Vagina (tissue), 2 donors: ENCODE measurements around the gene BTAF1. TPM values are rescaled to one million over a fixed set of nuclear protein-coding genes. Genes with fewer than 3 reads are reported as not detected.

ENCODE experiments used
- DNase-seq, 2 donors: peaks; one replicate each; pipeline ENCODE4 v3.0.0-alpha.2; 2017; ENCODE audit errors: extremely low spot score in 2 of 2
- H3K27ac ChIP-seq: fragments of 200-600 bp; sonication (generic); one replicate; pipeline ENCODE4 v1.5.1; 2019
- H3K27me3 ChIP-seq: fragments of 200-600 bp; sonication (generic); one replicate; pipeline ENCODE4 v1.5.1; 2019
- H3K36me3 ChIP-seq, 2 donors: fragments of 200-600 bp; sonication (generic); one replicate each; pipeline ENCODE4 v1.5.1; 2017 to 2019
- H3K4me1 ChIP-seq: fragments of 200-600 bp; sonication (generic); one replicate; pipeline ENCODE4 v1.5.1; 2019
- H3K4me3 ChIP-seq, 2 donors: fragments of 200-600 bp; sonication (generic); 1 replicate in 1 of 2; 2 replicates in 1 of 2; pipeline ENCODE4 v1.5.1; 2016 to 2019
- H3K9me3 ChIP-seq: fragments of 200-600 bp; sonication (generic); one replicate; pipeline ENCODE4 v1.5.1; 2019
- CTCF ChIP-seq, 3 experiments: fragments of 450-650 bp in 2 of 3; fragments of 200-600 bp in 1 of 3; sonication (generic) in 1 of 3; IDR thresholded peaks; one replicate each; pipeline ENCODE4 v1.5.1; 2017 to 2019; ENCODE audit warnings: antibody characterized with exemption in 3 of 3, mild to moderate bottlenecking in 2 of 3, moderate library complexity in 2 of 3
- POLR2A ChIP-seq, 2 donors: fragments of 450-650 bp; IDR thresholded peaks; one replicate each; pipeline ENCODE4 v1.6.1; 2017; ENCODE audit warnings: antibody characterized with exemption in 2 of 2, mild to moderate bottlenecking in 2 of 2, moderate library complexity in 2 of 2
- POLR2AphosphoS5 ChIP-seq, 2 donors: sonication (generic); formaldehyde crosslinking; IDR thresholded peaks; one replicate each; pipeline ENCODE4 v1.9.0; 2017; ENCODE audit warnings: antibody characterized with exemption in 2 of 2, mild to moderate bottlenecking in 2 of 2, low read depth in 1 of 2; ENCODE audit not compliant: insufficient read depth in 1 of 2
- intact Hi-C: fragments of 100-400 bp; cut with DNase I; formaldehyde crosslinking; loops from one replicate; pipeline ENCODE4 v1.15.1; 2023
- total RNA-seq: library from RNA; depleted of rRNA; stranded (reverse); fragments of >200 nt; gene quantifications from one replicate; pipeline ENCODE4 v1.2.3, GENCODE V29; 2016

BTAF1 gene
- total RNA-seq, 1 donor from 2014 or later: 41.0 TPM

DNA sequence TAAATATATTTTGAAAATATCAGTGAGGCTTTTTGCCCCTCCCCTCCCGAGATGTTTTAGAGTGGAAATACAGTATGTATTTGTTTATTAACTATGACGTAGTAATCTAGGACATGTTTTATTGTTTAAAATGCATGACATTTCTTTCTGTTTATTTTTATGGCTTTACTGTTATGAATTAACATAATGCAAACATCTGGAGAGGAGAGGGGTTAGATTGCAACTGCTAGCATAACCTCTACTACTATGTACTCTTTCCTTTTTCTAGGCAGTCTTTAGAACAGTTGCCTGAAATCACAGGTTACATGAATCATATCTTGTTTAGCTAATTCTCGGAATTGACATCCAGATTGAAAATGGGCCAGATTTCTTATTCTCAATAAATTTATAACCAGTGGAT is 7.4 kb downstream of the BTAF1 start:
- peaks cover 39% of the 10 kb centered on the region for H3K4me1 ChIP-seq

GRCh38 chr10:91931526-91932190 is 8.1 kb downstream of the BTAF1 start:
- Histone ChIP-seq H3K4me1 (peaks cover 33% of the 10 kb centered on the region), H3K36me3 (peaks cover 0 to 7% of the 10 kb centered on the region in 2 donors), H3K9me3 (no peaks in the 10 kb centered on the region), H3K4me3 (no peak overlapping the region), H3K27ac (no peak overlapping the region), H3K27me3 (no peaks in the 10 kb centered on the region)
- intact Hi-C loops: no loop called here
- no peak for DNase-seq
- no peak for TF ChIP-seq POLR2AphosphoS5 (IDR thresholded peaks at IDR 0.05; ENCODE audit: insufficient read depth in 1 of 2, low read depth in 1 of 2)
- no peak for TF ChIP-seq POLR2A (IDR thresholded peaks at IDR 0.05)
- no peak for TF ChIP-seq CTCF (IDR thresholded peaks at IDR 0.05)

More for the DNA sequence above, 7.4 kb downstream of the BTAF1 start:
- TF ChIP-seq POLR2AphosphoS5 (IDR thresholded peaks at IDR 0.05; ENCODE audit: insufficient read depth in 1 of 2, low read depth in 1 of 2) (no peak), POLR2A (IDR thresholded peaks at IDR 0.05) (no peak), CTCF (IDR thresholded peaks at IDR 0.05) (no peak)
- DNase-seq: no peak
- intact Hi-C loops: no loop called here
- Histone ChIP-seq H3K27me3 (no peaks in the 10 kb centered on the region), H3K27ac (no peak overlapping the region), H3K36me3 (peaks cover 0 to 1% of the 10 kb centered on the region in 2 donors), H3K9me3 (no peaks in the 10 kb centered on the region), H3K4me3 (no peak overlapping the region)

DNA sequence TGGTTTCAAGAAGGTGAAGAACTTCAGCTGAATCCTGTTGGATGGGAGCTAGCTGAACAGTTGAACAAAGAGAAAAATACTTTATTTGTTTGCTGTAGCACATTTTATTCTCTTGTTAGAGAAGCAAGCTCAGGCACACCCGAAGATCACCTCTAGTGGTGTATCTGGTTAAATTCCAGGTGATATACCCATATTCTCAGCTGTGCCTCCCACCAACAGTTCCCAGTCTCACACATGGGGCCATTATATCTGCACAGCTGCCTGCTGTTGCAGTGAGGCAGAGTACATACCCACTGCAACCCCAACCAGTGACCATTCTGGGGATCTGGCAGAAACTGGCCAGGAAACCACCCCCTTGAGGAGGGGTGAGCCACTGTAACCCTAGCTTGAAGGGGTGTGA is 9.2 kb downstream of the BTAF1 start:
- peaks cover 0 to 7% of the 10 kb centered on the region in 2 donors for H3K36me3 ChIP-seq
- H3K27me3 ChIP-seq: no peaks in the 10 kb centered on the region
- no peak overlapping the region for H3K4me3 ChIP-seq
- intact Hi-C loops: no loop called here
- TF ChIP-seq POLR2AphosphoS5 (IDR thresholded peaks at IDR 0.05; ENCODE audit: insufficient read depth in 1 of 2, low read depth in 1 of 2): no peak
- TF ChIP-seq POLR2A (IDR thresholded peaks at IDR 0.05): no peak
- no peak for TF ChIP-seq CTCF (IDR thresholded peaks at IDR 0.05)
- peaks cover 32% of the 10 kb centered on the region for H3K4me1 ChIP-seq
- no peaks in the 10 kb centered on the region for H3K9me3 ChIP-seq
- DNase-seq: no peak
- no peak overlapping the region for H3K27ac ChIP-seq

GRCh38 chr10:91935886-91936285 is 12.3 kb downstream of the BTAF1 start:
- peaks cover 0 to 7% of the 10 kb centered on the region in 2 donors for H3K36me3 ChIP-seq
- no peaks in the 10 kb centered on the region for H3K9me3 ChIP-seq
- no peak overlapping the region for H3K27ac ChIP-seq
- H3K4me3 ChIP-seq: no peak overlapping the region
- intact Hi-C loops: no loop called here
- H3K4me1 ChIP-seq: peaks cover 23% of the 10 kb centered on the region
- TF ChIP-seq POLR2AphosphoS5 (IDR thresholded peaks at IDR 0.05; ENCODE audit: insufficient read depth in 1 of 2, low read depth in 1 of 2) (peak in 1 of 2 donors; percentile 72), POLR2A (IDR thresholded peaks at IDR 0.05) (no peak)
- no peak for DNase-seq
- no peaks in the 10 kb centered on the region for H3K27me3 ChIP-seq

- no peaks in the 10 kb centered on the region for H3K27me3 ChIP-seq
- peaks cover 0 to 17% of the 10 kb centered on the region in 2 donors for H3K36me3 ChIP-seq
- no peak for DNase-seq
- intact Hi-C loops: no loop called here
- no peak for TF ChIP-seq POLR2AphosphoS5 (IDR thresholded peaks at IDR 0.05; ENCODE audit: insufficient read depth in 1 of 2, low read depth in 1 of 2)
- no peak for TF ChIP-seq POLR2A (IDR thresholded peaks at IDR 0.05)
- no peak for TF ChIP-seq CTCF (IDR thresholded peaks at IDR 0.05)
- no peaks in the 10 kb centered on the region for H3K4me1 ChIP-seq
- H3K27ac ChIP-seq: no peak overlapping the region
- no peaks in the 10 kb centered on the region for H3K9me3 ChIP-seq
- no peak overlapping the region for H3K4me3 ChIP-seq
Measured at GRCh38 chr10:91939653-91940052, 16.1 kb downstream of the BTAF1 start.
